SK-N-SH treated with all-trans-retinoic acid at 6 μM for 48 hours (cell line): ENCODE results near the gene HCFC1.

Experiments
- ATAC-seq: fragments of 200-7000 bp; cut with Tn5 transposase; 3 replicates; pipeline ENCODE4 v1.9.1; 2020; ENCODE audit warnings: mild to moderate bottlenecking, moderate library complexity
- ARNTL ChIP-seq: fragments of 450-650 bp; formaldehyde crosslinking; IDR thresholded peaks from 2 replicates; pipeline ENCODE4 v1.5.0; 2020; ENCODE audit warnings: low read depth, mild to moderate bottlenecking, moderate library complexity, borderline replicate concordance
- BACH2 ChIP-seq: fragments of 250-450 bp; sonication (Bioruptor Pico); IDR thresholded peaks from 2 replicates; pipeline ENCODE4 v1.9.0; 2021; ENCODE audit warnings: mild to moderate bottlenecking, borderline replicate concordance
- CSDC2 ChIP-seq: fragments of 250-450 bp; sonication (Bioruptor Pico); IDR thresholded peaks from 2 replicates; pipeline ENCODE4 v1.5.0; 2020; ENCODE audit warnings: mild to moderate bottlenecking, moderate library complexity
- ESRRG ChIP-seq: fragments of 250-450 bp; sonication (Bioruptor Pico); IDR thresholded peaks from 2 replicates; pipeline ENCODE4 v1.6.1; 2021; ENCODE audit warnings: mild to moderate bottlenecking
- GLIS3 ChIP-seq: fragments of 250-450 bp; sonication (Bioruptor Pico); IDR thresholded peaks from 2 replicates; pipeline ENCODE4 v1.5.0; 2020; ENCODE audit warnings: mild to moderate bottlenecking, moderate library complexity
- OSR1 ChIP-seq: fragments of 250-450 bp; sonication (Bioruptor Pico); IDR thresholded peaks from 2 replicates; pipeline ENCODE4 v1.8.0; 2022; ENCODE audit warnings: moderate library complexity, mild to moderate bottlenecking, inconsistent platforms
- PPARA ChIP-seq: fragments of 250-450 bp; sonication (Bioruptor Pico); IDR thresholded peaks from 2 replicates; pipeline ENCODE4 v1.5.0; 2020; ENCODE audit warnings: mild to moderate bottlenecking, borderline replicate concordance
- RARB ChIP-seq: fragments of 250-450 bp; sonication (Bioruptor Pico); IDR thresholded peaks from 2 replicates; pipeline ENCODE4 v1.8.0; 2021; ENCODE audit warnings: mild to moderate bottlenecking, moderate library complexity
- SNAI2 ChIP-seq: fragments of 250-450 bp; sonication (Bioruptor Pico); IDR thresholded peaks from 2 replicates; pipeline ENCODE4 v1.5.0; 2020; ENCODE audit warnings: mild to moderate bottlenecking, moderate library complexity
- TCF4 ChIP-seq: fragments of 250-450 bp; sonication (Bioruptor Pico); IDR thresholded peaks from 2 replicates; pipeline ENCODE4 v1.8.0; 2021; ENCODE audit warnings: mild to moderate bottlenecking, moderate library complexity, borderline replicate concordance
- TOX ChIP-seq: fragments of 250-450 bp; sonication (Bioruptor Pico); IDR thresholded peaks from 2 replicates; pipeline ENCODE4 v1.8.0; 2021; ENCODE audit warnings: mild to moderate bottlenecking, moderate library complexity, borderline replicate concordance
- ZC3H10 ChIP-seq: fragments of 250-450 bp; sonication (Bioruptor Pico); IDR thresholded peaks from 2 replicates; pipeline ENCODE4 v1.5.1; 2021; ENCODE audit warnings: mild to moderate bottlenecking, moderate library complexity
- ZNF565 ChIP-seq: fragments of 450-650 bp; formaldehyde crosslinking; conservative IDR thresholded peaks from 2 replicates; pipeline ENCODE4 v1.5.0; 2020; ENCODE audit warnings: low read depth, mild to moderate bottlenecking, moderate library complexity
- ZNF70 ChIP-seq: fragments of 450-650 bp; formaldehyde crosslinking; IDR thresholded peaks from 2 replicates; pipeline ENCODE4 v1.5.0; 2020; ENCODE audit warnings: mild to moderate bottlenecking, moderate library complexity
- ZNF8 ChIP-seq: fragments of 450-650 bp; formaldehyde crosslinking; IDR thresholded peaks from 2 replicates; pipeline ENCODE4 v1.5.0; 2020; ENCODE audit warnings: mild to moderate bottlenecking, moderate library complexity
- TF ChIP-seq, protein P1 (sequence below): fragments of 250-450 bp; sonication (Bioruptor Pico); IDR thresholded peaks from 2 replicates; pipeline ENCODE4 v1.5.0; 2020; ENCODE audit warnings: mild to moderate bottlenecking, moderate library complexity
- TF ChIP-seq, protein P2 (sequence below): fragments of 250-450 bp; sonication (Bioruptor Pico); IDR thresholded peaks from 2 replicates; pipeline ENCODE4 v1.8.0; 2020; ENCODE audit warnings: mild to moderate bottlenecking, moderate library complexity, borderline replicate concordance
- TF ChIP-seq, protein P3 (sequence below): fragments of 250-450 bp; sonication (Bioruptor Pico); IDR thresholded peaks from 2 replicates; pipeline ENCODE4 v1.5.1; 2021; ENCODE audit warnings: mild to moderate bottlenecking, moderate library complexity
- TF ChIP-seq, protein P4 (sequence below): fragments of 250-450 bp; sonication (Bioruptor Pico); IDR thresholded peaks from 2 replicates; pipeline ENCODE4 v1.5.1; 2020; ENCODE audit warnings: low read depth, mild to moderate bottlenecking, moderate library complexity
- TF ChIP-seq, protein P5 (sequence below): fragments of 250-450 bp; sonication (Bioruptor Pico); IDR thresholded peaks from 2 replicates; pipeline ENCODE4 v1.8.0; 2021; ENCODE audit warnings: low read depth, mild to moderate bottlenecking, moderate library complexity, borderline replicate concordance

The HCFC1 gene

DNA sequence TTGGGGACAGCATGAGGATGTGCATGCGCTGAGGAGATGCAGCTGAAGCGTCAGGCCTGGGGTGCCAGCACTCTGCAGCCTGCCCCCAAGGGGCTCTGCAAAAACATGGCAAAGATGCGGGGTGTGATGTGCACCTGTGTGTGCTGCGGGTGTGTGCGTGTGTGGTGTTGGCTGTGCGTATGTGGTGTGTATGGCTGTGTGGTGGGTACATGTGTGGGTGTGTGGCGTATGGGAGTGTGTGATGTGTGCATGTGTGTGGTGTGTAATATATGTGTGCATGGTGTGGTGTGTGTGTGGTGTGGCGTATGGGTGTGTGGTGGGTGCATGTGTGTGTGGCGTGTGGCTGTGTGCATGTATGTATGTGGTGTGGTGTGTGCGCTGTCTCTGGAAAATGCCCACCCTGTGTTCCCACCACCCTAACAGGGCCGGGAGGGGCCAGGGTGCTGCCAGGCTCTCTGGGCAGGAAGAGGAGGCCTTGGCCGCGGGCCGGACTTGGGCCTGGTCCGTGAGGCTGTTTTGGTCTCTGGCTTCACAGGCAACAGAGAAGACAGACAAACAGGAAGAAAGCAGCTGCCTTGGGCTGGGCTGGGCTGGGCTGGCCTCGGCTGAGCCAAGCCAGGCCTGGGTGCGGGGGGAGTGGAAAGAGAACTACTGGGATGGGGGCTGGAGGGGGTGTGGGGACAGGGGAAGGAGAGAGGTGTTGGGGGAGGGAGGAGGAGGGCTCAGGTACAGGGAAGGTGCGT, 68.2 kb downstream of the HCFC1 start:
- TF ChIP-seq BACH2 (CRISPR knock-in tag) (no peak), ZNF70 (CRISPR knock-in tag) (no peak), ZNF8 (CRISPR knock-in tag) (no peak)
- TF ChIP-seq, protein P1, sequence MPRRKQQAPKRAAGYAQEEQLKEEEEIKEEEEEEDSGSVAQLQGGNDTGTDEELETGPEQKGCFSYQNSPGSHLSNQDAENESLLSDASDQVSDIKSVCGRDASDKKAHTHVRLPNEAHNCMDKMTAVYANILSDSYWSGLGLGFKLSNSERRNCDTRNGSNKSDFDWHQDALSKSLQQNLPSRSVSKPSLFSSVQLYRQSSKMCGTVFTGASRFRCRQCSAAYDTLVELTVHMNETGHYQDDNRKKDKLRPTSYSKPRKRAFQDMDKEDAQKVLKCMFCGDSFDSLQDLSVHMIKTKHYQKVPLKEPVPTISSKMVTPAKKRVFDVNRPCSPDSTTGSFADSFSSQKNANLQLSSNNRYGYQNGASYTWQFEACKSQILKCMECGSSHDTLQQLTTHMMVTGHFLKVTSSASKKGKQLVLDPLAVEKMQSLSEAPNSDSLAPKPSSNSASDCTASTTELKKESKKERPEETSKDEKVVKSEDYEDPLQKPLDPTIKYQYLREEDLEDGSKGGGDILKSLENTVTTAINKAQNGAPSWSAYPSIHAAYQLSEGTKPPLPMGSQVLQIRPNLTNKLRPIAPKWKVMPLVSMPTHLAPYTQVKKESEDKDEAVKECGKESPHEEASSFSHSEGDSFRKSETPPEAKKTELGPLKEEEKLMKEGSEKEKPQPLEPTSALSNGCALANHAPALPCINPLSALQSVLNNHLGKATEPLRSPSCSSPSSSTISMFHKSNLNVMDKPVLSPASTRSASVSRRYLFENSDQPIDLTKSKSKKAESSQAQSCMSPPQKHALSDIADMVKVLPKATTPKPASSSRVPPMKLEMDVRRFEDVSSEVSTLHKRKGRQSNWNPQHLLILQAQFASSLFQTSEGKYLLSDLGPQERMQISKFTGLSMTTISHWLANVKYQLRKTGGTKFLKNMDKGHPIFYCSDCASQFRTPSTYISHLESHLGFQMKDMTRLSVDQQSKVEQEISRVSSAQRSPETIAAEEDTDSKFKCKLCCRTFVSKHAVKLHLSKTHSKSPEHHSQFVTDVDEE (CRISPR knock-in tag): no peak
- TF ChIP-seq, protein P2, sequence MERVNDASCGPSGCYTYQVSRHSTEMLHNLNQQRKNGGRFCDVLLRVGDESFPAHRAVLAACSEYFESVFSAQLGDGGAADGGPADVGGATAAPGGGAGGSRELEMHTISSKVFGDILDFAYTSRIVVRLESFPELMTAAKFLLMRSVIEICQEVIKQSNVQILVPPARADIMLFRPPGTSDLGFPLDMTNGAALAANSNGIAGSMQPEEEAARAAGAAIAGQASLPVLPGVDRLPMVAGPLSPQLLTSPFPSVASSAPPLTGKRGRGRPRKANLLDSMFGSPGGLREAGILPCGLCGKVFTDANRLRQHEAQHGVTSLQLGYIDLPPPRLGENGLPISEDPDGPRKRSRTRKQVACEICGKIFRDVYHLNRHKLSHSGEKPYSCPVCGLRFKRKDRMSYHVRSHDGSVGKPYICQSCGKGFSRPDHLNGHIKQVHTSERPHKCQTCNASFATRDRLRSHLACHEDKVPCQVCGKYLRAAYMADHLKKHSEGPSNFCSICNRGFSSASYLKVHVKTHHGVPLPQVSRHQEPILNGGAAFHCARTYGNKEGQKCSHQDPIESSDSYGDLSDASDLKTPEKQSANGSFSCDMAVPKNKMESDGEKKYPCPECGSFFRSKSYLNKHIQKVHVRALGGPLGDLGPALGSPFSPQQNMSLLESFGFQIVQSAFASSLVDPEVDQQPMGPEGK (CRISPR knock-in tag): no peak
- TF ChIP-seq, all 23 proteins: peak for 0
- ATAC-seq: no peak

DNA sequence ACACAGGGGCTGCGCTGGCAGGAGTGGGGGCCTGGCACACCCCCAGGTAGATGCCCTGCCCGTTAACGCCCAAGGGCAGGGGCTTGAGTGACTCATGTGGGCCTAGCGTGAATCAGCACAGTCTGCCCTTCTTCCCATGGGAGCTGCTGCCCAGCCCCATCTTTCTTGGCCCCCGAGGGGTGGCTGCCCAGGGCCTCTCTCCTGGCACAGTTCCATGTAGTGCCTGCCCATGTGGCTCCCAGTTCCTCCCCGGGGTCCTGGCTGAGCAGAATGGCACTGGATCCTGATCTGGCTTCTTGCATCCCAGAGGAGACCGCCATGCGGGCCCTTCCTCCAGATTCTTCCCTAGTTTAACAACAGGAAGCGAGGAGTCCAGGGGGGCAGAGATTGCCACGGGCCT, 69.2 kb downstream of the HCFC1 start:
- TF ChIP-seq, protein P3, sequence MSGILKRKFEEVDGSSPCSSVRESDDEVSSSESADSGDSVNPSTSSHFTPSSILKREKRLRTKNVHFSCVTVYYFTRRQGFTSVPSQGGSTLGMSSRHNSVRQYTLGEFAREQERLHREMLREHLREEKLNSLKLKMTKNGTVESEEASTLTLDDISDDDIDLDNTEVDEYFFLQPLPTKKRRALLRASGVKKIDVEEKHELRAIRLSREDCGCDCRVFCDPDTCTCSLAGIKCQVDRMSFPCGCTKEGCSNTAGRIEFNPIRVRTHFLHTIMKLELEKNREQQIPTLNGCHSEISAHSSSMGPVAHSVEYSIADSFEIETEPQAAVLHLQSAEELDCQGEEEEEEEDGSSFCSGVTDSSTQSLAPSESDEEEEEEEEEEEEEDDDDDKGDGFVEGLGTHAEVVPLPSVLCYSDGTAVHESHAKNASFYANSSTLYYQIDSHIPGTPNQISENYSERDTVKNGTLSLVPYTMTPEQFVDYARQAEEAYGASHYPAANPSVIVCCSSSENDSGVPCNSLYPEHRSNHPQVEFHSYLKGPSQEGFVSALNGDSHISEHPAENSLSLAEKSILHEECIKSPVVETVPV (CRISPR knock-in tag): no peak
- TF ChIP-seq, protein P1 (CRISPR knock-in tag): no peak
- TF ChIP-seq, protein P4, sequence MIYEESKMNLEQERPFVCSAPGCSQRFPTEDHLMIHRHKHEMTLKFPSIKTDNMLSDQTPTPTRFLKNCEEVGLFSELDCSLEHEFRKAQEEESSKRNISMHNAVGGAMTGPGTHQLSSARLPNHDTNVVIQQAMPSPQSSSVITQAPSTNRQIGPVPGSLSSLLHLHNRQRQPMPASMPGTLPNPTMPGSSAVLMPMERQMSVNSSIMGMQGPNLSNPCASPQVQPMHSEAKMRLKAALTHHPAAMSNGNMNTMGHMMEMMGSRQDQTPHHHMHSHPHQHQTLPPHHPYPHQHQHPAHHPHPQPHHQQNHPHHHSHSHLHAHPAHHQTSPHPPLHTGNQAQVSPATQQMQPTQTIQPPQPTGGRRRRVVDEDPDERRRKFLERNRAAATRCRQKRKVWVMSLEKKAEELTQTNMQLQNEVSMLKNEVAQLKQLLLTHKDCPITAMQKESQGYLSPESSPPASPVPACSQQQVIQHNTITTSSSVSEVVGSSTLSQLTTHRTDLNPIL (CRISPR knock-in tag): no peak
- TF ChIP-seq, protein P2 (CRISPR knock-in tag): no peak
- TF ChIP-seq ARNTL (CRISPR knock-in tag) (no peak), ZNF8 (CRISPR knock-in tag) (no peak), ZC3H10 (CRISPR knock-in tag) (no peak), OSR1 (no peak), ZNF565 (CRISPR knock-in tag) (no peak), TCF4 (CRISPR knock-in tag) (no peak), TOX (no peak), BACH2 (CRISPR knock-in tag) (no peak), CSDC2 (no peak), RARB (CRISPR knock-in tag) (no peak), GLIS3 (CRISPR knock-in tag) (no peak), ESRRG (CRISPR knock-in tag) (no peak), SNAI2 (CRISPR knock-in tag) (no peak), PPARA (CRISPR knock-in tag) (no peak)
- TF ChIP-seq, protein P5, sequence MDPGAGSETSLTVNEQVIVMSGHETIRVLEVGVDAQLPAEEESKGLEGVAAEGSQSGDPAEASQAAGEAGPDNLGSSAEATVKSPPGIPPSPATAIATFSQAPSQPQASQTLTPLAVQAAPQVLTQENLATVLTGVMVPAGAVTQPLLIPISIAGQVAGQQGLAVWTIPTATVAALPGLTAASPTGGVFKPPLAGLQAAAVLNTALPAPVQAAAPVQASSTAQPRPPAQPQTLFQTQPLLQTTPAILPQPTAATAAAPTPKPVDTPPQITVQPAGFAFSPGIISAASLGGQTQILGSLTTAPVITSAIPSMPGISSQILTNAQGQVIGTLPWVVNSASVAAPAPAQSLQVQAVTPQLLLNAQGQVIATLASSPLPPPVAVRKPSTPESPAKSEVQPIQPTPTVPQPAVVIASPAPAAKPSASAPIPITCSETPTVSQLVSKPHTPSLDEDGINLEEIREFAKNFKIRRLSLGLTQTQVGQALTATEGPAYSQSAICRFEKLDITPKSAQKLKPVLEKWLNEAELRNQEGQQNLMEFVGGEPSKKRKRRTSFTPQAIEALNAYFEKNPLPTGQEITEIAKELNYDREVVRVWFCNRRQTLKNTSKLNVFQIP (CRISPR knock-in tag): no peak
- no peak for ATAC-seq
